ENCODE results near the gene DIRAS1. TPM values are rescaled to one million over a fixed set of nuclear protein-coding genes. Genes with fewer than 3 reads are reported as not detected.

Gene DIRAS1
- total RNA-seq, 1 experiment from 2014 or later, result 7.8 TPM

- Histone ChIP-seq H3K56ac (ENCODE audit: insufficient read length, low read depth, low read length) (no peak overlapping the region), H3K9me3 (ENCODE audit: control insufficient read depth, low read depth, low read length) (peaks cover 5% of the 10 kb centered on the region), H4K91ac (ENCODE audit: insufficient read length, low read depth, low read length) (no peak overlapping the region), H3K23me2 (ENCODE audit: insufficient read length, low read depth, low read length, poor library complexity, severe bottlenecking) (no peaks in the 10 kb centered on the region), H4K20me1 (ENCODE audit: control insufficient read depth, insufficient read depth, insufficient read length) (no peaks in the 10 kb centered on the region), H3K9ac (ENCODE audit: extremely low read depth, insufficient read length, low read length) (no peak overlapping the region), H3K14ac (ENCODE audit: insufficient read depth, low read length) (no peak overlapping the region), H3K4me2 (ENCODE audit: insufficient read depth, insufficient read length, low read length) (no peak overlapping the region), H2AK5ac (ENCODE audit: insufficient read length, low read length) (no peak overlapping the region), H2BK12ac (ENCODE audit: insufficient read length, low read depth, low read length) (no peak overlapping the region), H3K4ac (ENCODE audit: low read depth, low read length) (no peak overlapping the region), H3K79me1 (ENCODE audit: insufficient read depth, low read depth, low read length, poor library complexity, severe bottlenecking) (no peaks in the 10 kb centered on the region), H4K5ac (ENCODE audit: insufficient read length, low read depth, low read length) (no peak overlapping the region), H3T11ph (ENCODE audit: low read length) (no peak overlapping the region), H3K27me3 (ENCODE audit: insufficient read depth, low read length) (no peaks in the 10 kb centered on the region), H4K8ac (replicated peaks; ENCODE audit: insufficient read length, low read depth, low read length) (no peak overlapping the region), H2BK5ac (ENCODE audit: insufficient read length, low read length) (no peak overlapping the region), H2BK120ac (ENCODE audit: low read depth, low read length, poor library complexity, severe bottlenecking) (no peak overlapping the region), H2BK15ac (ENCODE audit: low read depth, low read length) (no peak overlapping the region), H3K18ac (ENCODE audit: insufficient read length, low read depth, low read length) (no peak overlapping the region), H2BK20ac (ENCODE audit: low read depth, low read length, poor library complexity, severe bottlenecking) (no peak overlapping the region), H3K23ac (ENCODE audit: insufficient read length, low read depth, low read length) (no peak overlapping the region), H2AFZ (ENCODE audit: low read length) (no peak overlapping the region), H3K4me1 (ENCODE audit: insufficient read depth, low read length) (no peaks in the 10 kb centered on the region), H3K79me2 (ENCODE audit: insufficient read depth, low read length) (no peaks in the 10 kb centered on the region), H3K27ac (ENCODE audit: insufficient read length, low read depth, low read length) (no peak overlapping the region)
- H3K27me3 Mint-ChIP-seq (ENCODE audit: low read depth), result peaks cover 5% of the 10 kb centered on the region
- WGBS (ENCODE audit: extremely low coverage, insufficient read length, low lambda C conversion rate), result no CpG with 5 or more reads among the region's 11 CpGs
- no peak overlapping the region; a peak in 1 of 5 replicates for H3K4me3 Mint-ChIP-seq
- H3K9me3 Mint-ChIP-seq, result peaks cover 19 to 22% of the 10 kb centered on the region in 2 experiments
- H3K36me3 Mint-ChIP-seq (ENCODE audit: insufficient read depth in 1 of 3, low read depth in 3 of 3), result peaks cover 2 to 11% (median 5%) of the 10 kb centered on the region in 3 experiments; a peak in 5 of 7 replicates
- H3K27ac Mint-ChIP-seq, result no peak overlapping the region
- no peak for DNase-seq
- TF ChIP-seq CTCF (conservative IDR thresholded peaks at IDR 0.05), result no peak
- H3K4me1 Mint-ChIP-seq, result no peaks in the 10 kb centered on the region
These were observed 56.1 kb downstream of the DIRAS1 start for GRCh38 chr19:2665103-2665502.

Other genes with a start within 250 kb of the DIRAS1 start
- 13.5 and 16.2 TPM in 2 replicates for gene GADD45B, start 245.2 kb downstream of the DIRAS1 start, total RNA-seq (2021)
- gene GNG7, start 18.7 kb downstream of the DIRAS1 start, total RNA-seq (2021), result 7.4 and 7.7 TPM in 2 replicates
- 32.4 and 33.8 TPM in 2 replicates for gene SLC39A3, start 18.6 kb upstream of the DIRAS1 start, total RNA-seq (2021)
- gene SGTA, start 61.9 kb upstream of the DIRAS1 start, total RNA-seq (2021), result 102 TPM in 2 replicates
- 150 and 153 TPM in 2 replicates for gene THOP1, start 64.1 kb upstream of the DIRAS1 start, total RNA-seq (2021)
- gene ZNF554, start 98.5 kb upstream of the DIRAS1 start, total RNA-seq (2021), result 5.9 and 6.6 TPM in 2 replicates
- 7.5 and 7.8 TPM in 2 replicates for gene ZNF555, start 120.1 kb upstream of the DIRAS1 start, total RNA-seq (2021)
- not detected in 2 replicates for gene ZNF556, start 146.0 kb upstream of the DIRAS1 start, total RNA-seq (2021)
- gene ZNF57, start 179.6 kb upstream of the DIRAS1 start, total RNA-seq (2021), result 7.8 and 8.8 TPM in 2 replicates
- 4.3 and 4.6 TPM in 2 replicates for gene ZNF77, start 223.6 kb upstream of the DIRAS1 start, total RNA-seq (2021)

Measured in H9 (cell line).